K562 (cell line): Measurements from ENCODE around the gene PTPRG. TPM values are rescaled to one million over a fixed set of nuclear protein-coding genes. Genes with fewer than 3 reads are reported as not detected.

Experiments
- ATAC-seq: fragments of 200-7000 bp; cut with Tn5 transposase; 3 replicates; pipeline ENCODE4 v1.9.1; 2020; ENCODE audit warnings: moderate library complexity
- BruUV-seq: library from RNA; stranded (reverse); fragments of 400-500 nt; replicated peaks from 2 replicates; lab custom pipeline; 2021; lab: Mats Ljungman, UMichigan
- CTCF ChIA-PET: fragments of 300-600 bp; formaldehyde crosslinking; extraction: SDS; loops from one replicate; lab custom pipeline; 2021; ENCODE audit warnings: low intra/inter-chr PET ratio; lab: Yijun Ruan, JAX
- POLR2A ChIA-PET: fragments of 300-600, 350-650 bp; sonication (Branson Sonifier 250); formaldehyde crosslinking; extraction: SDS; loops from one replicate; lab custom pipeline; 2021; ENCODE audit warnings: antibody characterized with exemption, inconsistent platforms; lab: Yijun Ruan, JAX
- DNase-seq, 4 experiments: peaks; one replicate each; pipeline versions ENCODE4 v3.0.0 to v3.0.0-alpha.2; 2011 to 2018; ENCODE audit warnings: low spot score in 3 of 4, mixed read lengths in 3 of 4; ENCODE audit errors: extremely low read depth in 1 of 4
- FAIRE-seq: peaks from 2 replicates; lab custom pipeline; 2011; peaks lifted over from hg19 to GRCh38; lab: Jason Lieb, UNC
- H2AFZ ChIP-seq: 2 replicates; pipeline ENCODE4 v1.6.0; 2011; ENCODE audit warnings: low read depth, low read length, control low read depth, inconsistent platforms
- H3K27ac ChIP-seq: fragments of 200-600 bp; 3 replicates; pipeline ENCODE4 v1.8.0; 2011; ENCODE audit warnings: low read depth, mild to moderate bottlenecking, control low read depth, inconsistent platforms, low read length, moderate library complexity, mixed read lengths; ENCODE audit errors: extremely low read depth
- H3K27me3 ChIP-seq, 2 experiments: fragments of 300-600 bp in 1 of 2; 2 replicates in 1 of 2; 3 replicates in 1 of 2; pipeline versions ENCODE4 v1.6.0 to v1.8.0; 2011; ENCODE audit warnings: inconsistent platforms in 2 of 2, low read length in 2 of 2, mild to moderate bottlenecking in 1 of 2, mixed read lengths in 1 of 2, moderate library complexity in 1 of 2; ENCODE audit not compliant: control insufficient read depth in 2 of 2, insufficient read depth in 2 of 2
- H3K36me3 ChIP-seq: fragments of 300-600 bp; 3 replicates; pipeline ENCODE4 v1.8.0; 2011; ENCODE audit warnings: mild to moderate bottlenecking, low read length, inconsistent platforms; ENCODE audit not compliant: control insufficient read depth, insufficient read depth
- H3K4me1 ChIP-seq, 2 experiments: fragments of 200-600 bp in 1 of 2; replicated peaks in 1 of 2; 2 replicates in 1 of 2; 3 replicates in 1 of 2; pipeline versions ENCODE4 v1.5.1 to v1.8.0; 2011; ENCODE audit warnings: inconsistent platforms in 2 of 2, low read length in 2 of 2, mild to moderate bottlenecking in 1 of 2, mixed read lengths in 1 of 2, moderate library complexity in 1 of 2; ENCODE audit not compliant: control insufficient read depth in 2 of 2, insufficient read depth in 2 of 2
- H3K4me2 ChIP-seq: 2 replicates; pipeline ENCODE4 v1.6.1; 2011; ENCODE audit warnings: low read length, control low read depth, inconsistent platforms, mixed read lengths; ENCODE audit not compliant: insufficient read depth
- H3K4me3 ChIP-seq: fragments of 200-600 bp; sonication (generic), shearing (Covaris generic); 2 replicates; pipeline ENCODE4 v1.5.1; 2016; ENCODE audit warnings: control low read depth, inconsistent platforms
- H3K79me2 ChIP-seq: fragments of 200-600 bp; 3 replicates; pipeline ENCODE4 v1.8.0; 2011; ENCODE audit warnings: low read length, inconsistent platforms; ENCODE audit not compliant: control insufficient read depth, insufficient read depth
- H3K9ac ChIP-seq, 2 experiments: 2 replicates each; pipeline versions ENCODE4 v1.6.0 to v1.6.1; 2011; ENCODE audit warnings: low read depth in 2 of 2, low read length in 2 of 2, control low read depth in 1 of 2, inconsistent platforms in 1 of 2, mild to moderate bottlenecking in 1 of 2, mixed read lengths in 1 of 2; ENCODE audit not compliant: insufficient read depth in 1 of 2
- H3K9me1 ChIP-seq: one replicate; pipeline ENCODE4 v1.6.0; 2011; ENCODE audit warnings: inconsistent platforms, mild to moderate bottlenecking, low read length, moderate library complexity; ENCODE audit not compliant: control insufficient read depth, insufficient read depth
- H3K9me3 ChIP-seq: replicated peaks from 2 replicates; pipeline ENCODE4 v1.5.1; 2011; ENCODE audit warnings: low read depth, low read length, inconsistent platforms; ENCODE audit not compliant: control insufficient read depth, insufficient read depth
- H4K20me1 ChIP-seq: replicated peaks from 2 replicates; pipeline ENCODE4 v1.6.1; 2011; ENCODE audit warnings: low read length, inconsistent platforms, mixed read lengths; ENCODE audit not compliant: control insufficient read depth, insufficient read depth
- DIDO1 ChIP-seq: fragments of 450-650 bp; IDR thresholded peaks from 2 replicates; pipeline ENCODE4 v1.6.1; 2016; ENCODE audit warnings: low read depth, missing biosample characterization, missing genetic modification characterization
- ETV1 ChIP-seq: fragments of 450-650 bp; conservative IDR thresholded peaks from 2 replicates; pipeline ENCODE4 v1.6.1; 2016; ENCODE audit warnings: missing genetic modification characterization, control low read depth, low read depth, missing compliant biosample characterization
- EZH2 ChIP-seq: IDR thresholded peaks from 2 replicates; pipeline ENCODE4 v1.6.1; 2012; ENCODE audit warnings: low read depth, mild to moderate bottlenecking, inconsistent platforms, low read length, borderline replicate concordance
- HDGF ChIP-seq: fragments of 450-650 bp; IDR thresholded peaks from 2 replicates; pipeline ENCODE4 v1.6.1; 2016
- RBFOX2 ChIP-seq: fragments of 200-400 bp; formaldehyde crosslinking; IDR thresholded peaks from 2 replicates; pipeline ENCODE4 v1.6.1; 2017; ENCODE audit warnings: low read depth, mild to moderate bottlenecking, low read length, moderate library complexity
- SRSF1 ChIP-seq: fragments of 200-400 bp; formaldehyde crosslinking; IDR thresholded peaks from 2 replicates; pipeline ENCODE4 v1.6.1; 2017; ENCODE audit warnings: mild to moderate bottlenecking, low read depth, low read length, moderate library complexity
- TCF3 ChIP-seq: sonication (generic); formaldehyde crosslinking; IDR thresholded peaks from 2 replicates; pipeline ENCODE4 v1.4.0; 2020; ENCODE audit warnings: mild to moderate bottlenecking, missing genetic modification reagents
- ZKSCAN3 ChIP-seq: fragments of 250-450 bp; sonication (Bioruptor Pico); IDR thresholded peaks from 2 replicates; pipeline ENCODE4 v1.4.0; 2020
- ZNF239 ChIP-seq: fragments of 250-450 bp; sonication (Bioruptor Pico); IDR thresholded peaks from 2 replicates; pipeline ENCODE4 v1.4.0; 2020; ENCODE audit warnings: mild to moderate bottlenecking
- ZNF699 ChIP-seq: fragments of 250-450 bp; sonication (Bioruptor Pico); IDR thresholded peaks from 2 replicates; pipeline ENCODE4 v1.8.0; 2021; ENCODE audit warnings: mild to moderate bottlenecking, moderate library complexity; ENCODE audit not compliant: insufficient replicate concordance
- WGBS: fragments of 100-300 bp; shearing (Covaris generic); methylation state at CpG from one replicate; pipeline ENCODE4 v1.1.6; 2016; ENCODE audit warnings: low coverage, mixed read lengths; ENCODE audit not compliant: insufficient coverage; ENCODE audit errors: missing lambda C conversion rate; 5-methylcytosine and 5-hydroxymethylcytosine counted together
- in situ Hi-C: fragments of 300-500 bp; cut with MboI; formaldehyde crosslinking; loops from 4 replicates; pipeline ENCODE4 v1.15.0; 2018; ENCODE audit warnings: inconsistent platforms, mixed read lengths
- intact Hi-C: fragments of 100-400 bp; cut with micrococcal nuclease; formaldehyde crosslinking; loops from 2 replicates; pipeline ENCODE4 v1.14.2; 2022
- polyA plus RNA-seq, 8 experiments: library from polyadenylated mRNA; depleted of rRNA in 4 of 8; stranded (reverse) in 5 of 8; unstranded in 3 of 8; fragments of >200 nt; fragmentation: Nextera tagmentation in 2 of 8; fragmentation: Illumina TruSeq in 1 of 8; extraction: Ambion mirVana in 2 of 8; extraction: Trizol in 1 of 8; gene quantifications; 2 replicates each; pipeline versions ENCODE4 v1.2.1 to v1.2.3, GENCODE V29; 2011 to 2014; ENCODE audit warnings: inconsistent platforms in 1 of 8, missing spikeins in 1 of 8
- total RNA-seq, 7 experiments: library from RNA; depleted of rRNA in 6 of 7; stranded (reverse); fragments of >200 nt in 6 of 7; fragmentation: Illumina TruSeq in 2 of 7; extraction: Trizol in 2 of 7; gene quantifications; 2 replicates each; pipeline versions ENCODE4 v1.2.1 to v1.2.3, GENCODE V29; 2011 to 2021; ENCODE audit warnings: low replicate concordance in 1 of 7
- TF ChIP-seq, protein P1 (sequence below): fragments of 250-450 bp; sonication (Bioruptor Pico); IDR thresholded peaks from 2 replicates; pipeline ENCODE4 v1.4.0; 2020; ENCODE audit warnings: mild to moderate bottlenecking, moderate library complexity, borderline replicate concordance
- TF ChIP-seq, protein P2 (sequence below): IDR thresholded peaks from 2 replicates; pipeline ENCODE4 v1.6.1; 2012; ENCODE audit warnings: low read depth, low read length, improper control_type of control experiment, borderline replicate concordance
- TF ChIP-seq, protein P3 (sequence below): sonication (generic); formaldehyde crosslinking; IDR thresholded peaks from 2 replicates; pipeline ENCODE4 v1.8.1; 2023; ENCODE audit warnings: mild to moderate bottlenecking, missing genetic modification reagents, moderate library complexity
- TF ChIP-seq, protein P4 (sequence below): fragments of 200-400 bp; formaldehyde crosslinking; IDR thresholded peaks from 2 replicates; pipeline ENCODE4 v1.6.1; 2017; ENCODE audit warnings: mild to moderate bottlenecking, low read depth, low read length, moderate library complexity

The PTPRG gene
- total and polyA plus RNA-seq, 9 of the 15 experiments (the other 6 are each of a cell fraction or from before 2014, with no cell fraction given) = 0.16 TPM; not detected in 8

DNA sequence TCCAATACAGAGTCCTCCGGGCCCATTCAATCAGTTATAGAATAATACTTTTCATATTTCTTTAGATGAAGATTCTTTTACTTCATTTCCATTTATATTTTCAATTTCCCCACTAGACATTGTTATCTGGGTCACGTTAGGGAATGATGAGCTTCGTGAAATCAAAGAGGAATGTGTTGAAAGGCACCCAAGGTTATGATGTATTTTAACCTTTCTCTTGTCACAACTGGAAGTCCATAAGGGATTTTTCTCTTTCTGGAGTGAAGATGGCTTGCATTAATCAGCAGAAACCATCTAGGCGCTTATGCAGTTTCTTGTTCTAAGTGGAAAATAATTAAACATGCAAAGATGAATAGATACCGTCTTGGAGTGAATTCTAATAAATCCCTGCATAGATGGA lies 631.5 kb downstream of the PTPRG start:
- ChIA-PET CTCF (no interaction called here), POLR2A (no interaction called here)
- peaks cover 0 to 11% of the 10 kb centered on the region in 2 experiments; a peak in 2 of 5 replicates for H3K27me3 ChIP-seq
- intact Hi-C loops = no loop called here
- no peak for FAIRE-seq
- WGBS = 2% methylated on average over 5 of the region's 5 CpGs
- DNase-seq = no peak
- no peaks in the 10 kb centered on the region for H3K4me1 ChIP-seq
- no TSS peak for BruUV-seq
- no peak overlapping the region for H3K4me2 ChIP-seq
- no peaks in the 10 kb centered on the region for H3K36me3 ChIP-seq
- in situ Hi-C loops = no loop called here
- no peaks in the 10 kb centered on the region for H3K9me1 ChIP-seq
- no peak overlapping the region for H2AFZ ChIP-seq
- no peak for ATAC-seq
- H3K9me3 ChIP-seq = no peaks in the 10 kb centered on the region
- no peak overlapping the region for H3K4me3 ChIP-seq
- H3K27ac ChIP-seq = no peak overlapping the region
- no peaks in the 10 kb centered on the region for H3K79me2 ChIP-seq
- H3K9ac ChIP-seq = no peak overlapping the region
- TF ChIP-seq ETV1 = no peak
- no peak for TF ChIP-seq ZNF699 (CRISPR knock-in tag)
- no peak for TF ChIP-seq HDGF
- TF ChIP-seq TCF3 = no peak
- no peak for TF ChIP-seq DIDO1 (tag)
- no peak for TF ChIP-seq EZH2
- TF ChIP-seq, protein P1, sequence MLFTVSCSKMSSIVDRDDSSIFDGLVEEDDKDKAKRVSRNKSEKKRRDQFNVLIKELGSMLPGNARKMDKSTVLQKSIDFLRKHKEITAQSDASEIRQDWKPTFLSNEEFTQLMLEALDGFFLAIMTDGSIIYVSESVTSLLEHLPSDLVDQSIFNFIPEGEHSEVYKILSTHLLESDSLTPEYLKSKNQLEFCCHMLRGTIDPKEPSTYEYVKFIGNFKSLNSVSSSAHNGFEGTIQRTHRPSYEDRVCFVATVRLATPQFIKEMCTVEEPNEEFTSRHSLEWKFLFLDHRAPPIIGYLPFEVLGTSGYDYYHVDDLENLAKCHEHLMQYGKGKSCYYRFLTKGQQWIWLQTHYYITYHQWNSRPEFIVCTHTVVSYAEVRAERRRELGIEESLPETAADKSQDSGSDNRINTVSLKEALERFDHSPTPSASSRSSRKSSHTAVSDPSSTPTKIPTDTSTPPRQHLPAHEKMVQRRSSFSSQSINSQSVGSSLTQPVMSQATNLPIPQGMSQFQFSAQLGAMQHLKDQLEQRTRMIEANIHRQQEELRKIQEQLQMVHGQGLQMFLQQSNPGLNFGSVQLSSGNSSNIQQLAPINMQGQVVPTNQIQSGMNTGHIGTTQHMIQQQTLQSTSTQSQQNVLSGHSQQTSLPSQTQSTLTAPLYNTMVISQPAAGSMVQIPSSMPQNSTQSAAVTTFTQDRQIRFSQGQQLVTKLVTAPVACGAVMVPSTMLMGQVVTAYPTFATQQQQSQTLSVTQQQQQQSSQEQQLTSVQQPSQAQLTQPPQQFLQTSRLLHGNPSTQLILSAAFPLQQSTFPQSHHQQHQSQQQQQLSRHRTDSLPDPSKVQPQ (CRISPR knock-in tag) = no peak
- TF ChIP-seq, protein P2, sequence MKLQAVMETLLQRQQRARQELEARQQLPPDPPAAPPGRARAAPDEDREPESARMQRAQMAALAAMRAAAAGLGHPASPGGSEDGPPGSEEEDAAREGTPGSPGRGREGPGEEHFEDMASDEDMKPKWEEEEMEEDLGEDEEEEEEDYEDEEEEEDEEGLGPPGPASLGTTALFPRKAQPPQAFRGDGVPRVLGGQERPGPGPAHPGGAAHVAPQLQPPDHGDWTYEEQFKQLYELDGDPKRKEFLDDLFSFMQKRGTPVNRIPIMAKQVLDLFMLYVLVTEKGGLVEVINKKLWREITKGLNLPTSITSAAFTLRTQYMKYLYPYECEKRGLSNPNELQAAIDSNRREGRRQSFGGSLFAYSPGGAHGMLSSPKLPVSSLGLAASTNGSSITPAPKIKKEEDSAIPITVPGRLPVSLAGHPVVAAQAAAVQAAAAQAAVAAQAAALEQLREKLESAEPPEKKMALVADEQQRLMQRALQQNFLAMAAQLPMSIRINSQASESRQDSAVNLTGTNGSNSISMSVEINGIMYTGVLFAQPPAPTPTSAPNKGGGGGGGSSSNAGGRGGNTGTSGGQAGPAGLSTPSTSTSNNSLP = no peak
- TF ChIP-seq, protein P3, sequence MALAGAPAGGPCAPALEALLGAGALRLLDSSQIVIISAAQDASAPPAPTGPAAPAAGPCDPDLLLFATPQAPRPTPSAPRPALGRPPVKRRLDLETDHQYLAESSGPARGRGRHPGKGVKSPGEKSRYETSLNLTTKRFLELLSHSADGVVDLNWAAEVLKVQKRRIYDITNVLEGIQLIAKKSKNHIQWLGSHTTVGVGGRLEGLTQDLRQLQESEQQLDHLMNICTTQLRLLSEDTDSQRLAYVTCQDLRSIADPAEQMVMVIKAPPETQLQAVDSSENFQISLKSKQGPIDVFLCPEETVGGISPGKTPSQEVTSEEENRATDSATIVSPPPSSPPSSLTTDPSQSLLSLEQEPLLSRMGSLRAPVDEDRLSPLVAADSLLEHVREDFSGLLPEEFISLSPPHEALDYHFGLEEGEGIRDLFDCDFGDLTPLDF (CRISPR knock-in tag) = no peak
- TF ChIP-seq, protein P4, sequence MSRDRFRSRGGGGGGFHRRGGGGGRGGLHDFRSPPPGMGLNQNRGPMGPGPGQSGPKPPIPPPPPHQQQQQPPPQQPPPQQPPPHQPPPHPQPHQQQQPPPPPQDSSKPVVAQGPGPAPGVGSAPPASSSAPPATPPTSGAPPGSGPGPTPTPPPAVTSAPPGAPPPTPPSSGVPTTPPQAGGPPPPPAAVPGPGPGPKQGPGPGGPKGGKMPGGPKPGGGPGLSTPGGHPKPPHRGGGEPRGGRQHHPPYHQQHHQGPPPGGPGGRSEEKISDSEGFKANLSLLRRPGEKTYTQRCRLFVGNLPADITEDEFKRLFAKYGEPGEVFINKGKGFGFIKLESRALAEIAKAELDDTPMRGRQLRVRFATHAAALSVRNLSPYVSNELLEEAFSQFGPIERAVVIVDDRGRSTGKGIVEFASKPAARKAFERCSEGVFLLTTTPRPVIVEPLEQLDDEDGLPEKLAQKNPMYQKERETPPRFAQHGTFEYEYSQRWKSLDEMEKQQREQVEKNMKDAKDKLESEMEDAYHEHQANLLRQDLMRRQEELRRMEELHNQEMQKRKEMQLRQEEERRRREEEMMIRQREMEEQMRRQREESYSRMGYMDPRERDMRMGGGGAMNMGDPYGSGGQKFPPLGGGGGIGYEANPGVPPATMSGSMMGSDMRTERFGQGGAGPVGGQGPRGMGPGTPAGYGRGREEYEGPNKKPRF = no peak
- no peak for TF ChIP-seq ZKSCAN3
- TF ChIP-seq SRSF1 = no peak
- TF ChIP-seq ZNF239 (CRISPR knock-in tag) = no peak
- no peak for TF ChIP-seq RBFOX2
- H4K20me1 ChIP-seq = no peaks in the 10 kb centered on the region
